ENCODE results near the gene RRP9.

- no peak for TF ChIP-seq POLR2A (IDR thresholded peaks at IDR 0.05)
- TF ChIP-seq CTCF (IDR thresholded peaks at IDR 0.05): no peak
Observed at GRCh38 chr3:51985063-51985462, 43.4 kb upstream of the RRP9 start.
